GM12864 (cell line): ENCODE results near the gene PPM1L.

Experiments
- DNase-seq: peaks from one replicate; pipeline ENCODE4 v3.0.0-alpha.2; 2011; ENCODE audit warnings: low read depth
- H3K4me3 ChIP-seq: 2 replicates; pipeline ENCODE4 v1.5.1; 2011; ENCODE audit warnings: mild to moderate bottlenecking, low read depth, low read length, control low read depth
- CTCF ChIP-seq: IDR thresholded peaks from 2 replicates; pipeline ENCODE4 v1.5.1; 2011; ENCODE audit warnings: low read depth, mild to moderate bottlenecking, moderate library complexity, low read length, control low read depth, inconsistent platforms; ENCODE audit errors: missing control alignments

Gene PPM1L

GRCh38 chr3:161073181-161073580, 317.1 kb downstream of the PPM1L start:
- TF ChIP-seq CTCF = no peak
- H3K4me3 ChIP-seq = no peak overlapping the region
- no peak for DNase-seq

DNA sequence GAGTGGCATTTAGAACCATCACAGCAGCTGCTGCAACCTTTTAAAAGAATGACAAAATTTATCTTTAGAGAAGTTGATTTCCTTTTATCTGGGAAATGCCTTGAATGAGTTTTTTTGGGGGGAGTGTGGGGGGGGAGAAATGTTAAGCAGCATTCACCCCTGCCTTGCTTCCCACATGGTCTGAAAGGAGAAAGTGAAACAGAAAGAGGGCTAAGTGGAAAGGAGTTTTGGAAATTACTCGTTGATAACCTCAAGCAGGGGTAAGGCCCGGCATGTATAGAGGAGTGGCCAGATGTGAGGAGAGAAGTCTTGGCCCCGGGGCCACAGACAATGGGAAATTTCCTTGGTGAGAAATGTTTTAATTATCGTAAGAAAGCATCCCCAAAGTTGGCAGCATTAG, 325.6 kb downstream of the PPM1L start:
- no peak for DNase-seq
- TF ChIP-seq CTCF = no peak
- H3K4me3 ChIP-seq = no peak overlapping the region

DNA sequence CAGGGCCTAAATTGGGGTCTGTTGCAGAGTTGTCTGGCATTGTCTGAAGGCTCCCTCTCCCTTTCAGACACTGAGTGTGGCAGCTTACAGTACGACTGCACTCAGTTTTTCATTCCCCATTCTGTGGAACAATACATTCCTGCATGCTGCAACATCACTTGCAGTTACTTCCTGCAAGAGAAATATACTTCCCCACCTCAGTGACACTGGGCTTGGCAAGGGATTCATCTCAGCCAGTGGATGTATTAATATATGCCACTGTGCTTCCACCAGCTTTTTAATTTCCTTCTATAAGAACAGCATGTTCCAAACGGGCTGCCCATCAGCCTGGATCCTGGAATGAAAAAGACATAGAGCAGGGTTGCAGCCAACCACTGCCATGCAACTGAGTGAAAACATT, 326.0 kb downstream of the PPM1L start:
- no peak overlapping the region for H3K4me3 ChIP-seq

DNA sequence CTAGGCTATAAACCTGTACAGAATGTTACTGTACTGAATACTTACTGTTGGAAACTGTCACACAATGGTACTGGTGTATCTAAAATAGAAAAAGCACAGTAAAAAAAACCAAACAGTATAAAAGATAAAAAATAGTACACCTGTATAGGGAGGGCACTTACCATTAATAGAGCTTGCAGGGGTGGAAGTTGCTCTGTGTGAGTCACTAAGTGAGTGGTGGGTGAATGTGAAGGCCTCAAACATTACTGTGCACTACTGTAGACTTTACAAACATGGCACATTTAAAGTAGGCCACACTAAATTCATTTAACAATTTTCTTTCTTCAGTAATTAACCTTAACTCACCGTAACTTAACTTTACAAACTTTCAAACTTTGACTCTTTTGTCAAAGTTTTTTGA, 327.1 kb downstream of the PPM1L start:
- DNase-seq = no peak
- no peak overlapping the region for H3K4me3 ChIP-seq
- no peak for TF ChIP-seq CTCF

More for the DNA sequence above, 326.0 kb downstream of the PPM1L start:
- no peak for TF ChIP-seq CTCF
- DNase-seq = no peak

DNA sequence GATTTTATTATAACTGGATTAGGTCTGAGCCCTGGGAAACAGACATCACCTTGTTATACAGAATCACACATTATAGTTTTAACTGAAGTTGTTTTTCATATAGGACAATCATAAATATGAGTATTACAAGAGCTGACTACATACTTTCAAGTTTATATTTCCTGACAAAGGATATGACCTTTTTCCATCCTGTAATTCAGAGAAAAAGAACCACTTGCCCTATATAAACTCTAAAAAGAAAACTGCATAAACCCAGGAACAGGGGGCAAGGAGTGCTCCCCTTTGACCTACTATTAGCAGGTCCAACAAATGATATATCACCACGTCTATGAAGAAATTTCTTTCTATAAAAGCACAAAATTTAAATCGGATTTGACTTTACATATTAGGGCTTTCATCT, 328.2 kb downstream of the PPM1L start:
- no peak overlapping the region for H3K4me3 ChIP-seq
- DNase-seq = no peak
- no peak for TF ChIP-seq CTCF

GRCh38 chr3:161093895-161094294, 337.9 kb downstream of the PPM1L start:
- no peak for DNase-seq
- H3K4me3 ChIP-seq = no peak overlapping the region

More at GRCh38 chr3:161093895-161094294, 337.9 kb downstream of the PPM1L start:
- no peak for TF ChIP-seq CTCF
